Osteocyte (in vitro differentiated cells): ENCODE data around the gene DOHH. TPM values are rescaled to one million over a fixed set of nuclear protein-coding genes. Genes with fewer than 3 reads are reported as not detected.
A peak's percentile ranks its signal among the peaks of the same experiment; 100 is the strongest.
"Not testable (repeated sequence)": the region's sequence is repeated elsewhere in the genome, so short reads cannot be mapped to it uniquely, and the experiment has no call there.

Experiments used
- DNase-seq: peaks from one replicate; pipeline ENCODE4 v3.0.0; 2021; ENCODE audit warnings: mixed read lengths; ENCODE audit not compliant: unreplicated experiment; ENCODE audit errors: extremely low spot score
- H3K27ac Mint-ChIP-seq: one replicate; pipeline ENCODE4 v1.8.0; 2021; ENCODE audit warnings: mild to moderate bottlenecking, mixed read lengths; ENCODE audit not compliant: unreplicated experiment
- H3K27me3 Mint-ChIP-seq: one replicate; pipeline ENCODE4 v1.8.0; 2021; ENCODE audit warnings: mixed read lengths; ENCODE audit not compliant: unreplicated experiment
- H3K36me3 Mint-ChIP-seq: one replicate; pipeline ENCODE4 v1.8.0; 2021; ENCODE audit warnings: mixed read lengths; ENCODE audit not compliant: unreplicated experiment
- H3K4me1 Mint-ChIP-seq: one replicate; pipeline ENCODE4 v1.8.0; 2021; ENCODE audit warnings: mixed read lengths; ENCODE audit not compliant: unreplicated experiment
- H3K4me3 Mint-ChIP-seq: one replicate; pipeline ENCODE4 v1.8.0; 2021; ENCODE audit warnings: mild to moderate bottlenecking, moderate library complexity, mixed read lengths; ENCODE audit not compliant: unreplicated experiment
- H3K9me3 Mint-ChIP-seq: one replicate; pipeline ENCODE4 v1.8.0; 2021; ENCODE audit warnings: mixed read lengths; ENCODE audit not compliant: unreplicated experiment
- CTCF ChIP-seq: fragments of 200-600 bp; sonication (generic); IDR thresholded peaks from 2 replicates; pipeline ENCODE4 v1.5.0; 2021; ENCODE audit warnings: antibody characterized with exemption, mild to moderate bottlenecking, moderate library complexity
- total RNA-seq: library from RNA; stranded (reverse); gene quantifications from 2 replicates; pipeline ENCODE4 v1.2.1, GENCODE V29; 2021

The DOHH gene
- total RNA-seq, 1 donor from 2014 or later: 10.8 TPM

GRCh38 chr19:3451451-3451866 lies 49.0 kb downstream of the DOHH start:
- TF ChIP-seq CTCF: no peak
- peaks cover 13% of the 10 kb centered on the region for H3K4me1 Mint-ChIP-seq
- no peak overlapping the region for H3K4me3 Mint-ChIP-seq
- H3K27ac Mint-ChIP-seq: peak overlapping the region; percentile 95
- peaks cover 14% of the 10 kb centered on the region for H3K36me3 Mint-ChIP-seq
- DNase-seq: no peak
- no peaks in the 10 kb centered on the region for H3K9me3 Mint-ChIP-seq
- H3K27me3 Mint-ChIP-seq: no peaks in the 10 kb centered on the region

GRCh38 chr19:3450796-3451411 lies 49.6 kb downstream of the DOHH start:
- Mint-ChIP-seq H3K27me3 (no peaks in the 10 kb centered on the region), H3K4me3 (no peak overlapping the region), H3K36me3 (peaks cover 16% of the 10 kb centered on the region), H3K27ac (peak overlapping the region; percentile 95), H3K9me3 (no peaks in the 10 kb centered on the region), H3K4me1 (peaks cover 11% of the 10 kb centered on the region)
- TF ChIP-seq CTCF: no peak
- no peak for DNase-seq

- no peak for DNase-seq
- Mint-ChIP-seq H3K4me3 (no peak overlapping the region), H3K27me3 (no peaks in the 10 kb centered on the region), H3K9me3 (no peaks in the 10 kb centered on the region), H3K27ac (no peak overlapping the region), H3K36me3 (peaks cover 16% of the 10 kb centered on the region), H3K4me1 (peaks cover 19% of the 10 kb centered on the region)
- TF ChIP-seq CTCF: no peak
Measured at GRCh38 chr19:3448616-3449334, 51.7 kb downstream of the DOHH start.

- not testable (repeated sequence) for DNase-seq, H3K27me3 Mint-ChIP-seq, H3K9me3 Mint-ChIP-seq, H3K27ac Mint-ChIP-seq, H3K4me3 Mint-ChIP-seq
- H3K4me1 Mint-ChIP-seq: peaks cover 25% of the 10 kb centered on the region
- peaks cover 11% of the 10 kb centered on the region for H3K36me3 Mint-ChIP-seq
Measured at GRCh38 chr19:3446657-3447056, 53.8 kb downstream of the DOHH start.

- Mint-ChIP-seq H3K36me3 (peaks cover 4% of the 10 kb centered on the region), H3K9me3 (no peaks in the 10 kb centered on the region), H3K4me1 (peaks cover 21% of the 10 kb centered on the region), H3K27ac (no peak overlapping the region), H3K4me3 (no peak overlapping the region), H3K27me3 (no peaks in the 10 kb centered on the region)
- no peak for DNase-seq
- TF ChIP-seq CTCF: no peak
Measured at GRCh38 chr19:3444695-3445234, 55.7 kb downstream of the DOHH start.
